CD4-positive, alpha-beta T cell treated with Interleukin-4 for 1 hour (primary cell): ENCODE results near the gene CCDC186.

Experiments used
- DNase-seq, 2 donors: peaks; one replicate each; pipeline ENCODE4 v3.0.0-alpha.2; 2020 to 2022

CCDC186 gene

DNA sequence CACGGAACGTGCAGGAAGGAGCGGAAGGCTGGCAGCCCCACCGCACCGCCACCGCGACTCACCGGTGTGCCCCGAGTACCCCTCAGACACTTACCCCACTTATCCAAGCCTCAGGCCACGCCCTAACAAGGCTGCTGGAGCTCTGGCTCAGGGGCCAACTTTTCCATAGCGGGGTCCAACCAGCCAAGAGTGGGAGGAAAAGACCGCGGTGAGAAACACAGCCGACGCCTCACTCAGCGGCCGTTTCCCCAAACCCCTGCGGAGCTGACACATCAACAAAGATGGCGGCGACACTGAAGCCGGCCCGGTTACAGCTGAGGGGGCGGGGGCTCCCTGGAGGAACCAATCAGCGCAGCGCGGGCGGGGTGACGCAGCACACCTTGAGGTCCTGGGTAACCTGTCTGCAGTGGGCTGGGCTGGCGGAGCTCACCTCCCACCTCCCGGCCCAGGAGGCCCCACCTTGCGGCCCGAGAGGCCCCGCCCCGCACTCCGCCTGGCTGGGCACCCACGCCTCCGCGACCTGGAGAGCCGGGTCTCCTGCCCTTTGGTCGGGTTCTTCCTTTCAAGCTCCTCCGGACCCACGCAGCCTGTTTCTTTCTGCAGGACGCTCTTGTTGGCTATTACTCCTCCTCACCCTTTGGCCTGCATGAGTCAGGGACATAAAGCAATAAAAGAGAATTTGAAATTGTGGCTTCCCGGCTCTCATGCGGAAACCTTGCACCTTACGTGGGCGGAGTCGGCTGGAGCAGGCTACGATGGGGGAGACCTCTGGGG lies at the start of gene CCDC186:
Gene CCDC186, minus strand, starts transcription at position 283 of the 774 bp plus-strand sequence. CDS start 10,935 bp downstream, outside the sequence.
- peak; percentile 98 for DNase-seq

GRCh38 chr10:114223066-114223465 lies 49.1 kb upstream of the CCDC186 start:
- DNase-seq: no peak

GRCh38 chr10:114221235-114221634 lies 47.2 kb upstream of the CCDC186 start:
- no peak for DNase-seq

- no peak for DNase-seq
Measured at GRCh38 chr10:114220281-114220680, 46.3 kb upstream of the CCDC186 start.

DNA sequence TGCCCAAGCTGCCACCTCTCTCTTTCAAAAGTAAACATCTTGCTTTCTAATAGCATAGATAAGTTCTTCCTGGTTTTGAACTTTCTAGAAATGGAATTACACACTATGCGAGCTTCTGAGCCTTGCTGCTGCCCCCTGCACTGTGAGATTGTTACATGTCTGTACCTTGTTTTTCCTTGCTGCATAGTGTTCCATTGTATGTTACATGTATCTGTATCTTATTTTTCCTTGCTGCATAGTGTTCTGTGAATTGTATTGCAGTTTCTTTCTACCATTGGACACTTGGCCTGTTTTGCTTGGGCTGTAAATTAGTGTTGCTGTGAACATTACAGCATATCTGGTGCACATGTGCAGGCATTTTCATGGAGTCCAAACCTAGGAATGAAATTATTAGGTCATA lies 41.0 kb upstream of the CCDC186 start:
- DNase-seq: no peak

DNA sequence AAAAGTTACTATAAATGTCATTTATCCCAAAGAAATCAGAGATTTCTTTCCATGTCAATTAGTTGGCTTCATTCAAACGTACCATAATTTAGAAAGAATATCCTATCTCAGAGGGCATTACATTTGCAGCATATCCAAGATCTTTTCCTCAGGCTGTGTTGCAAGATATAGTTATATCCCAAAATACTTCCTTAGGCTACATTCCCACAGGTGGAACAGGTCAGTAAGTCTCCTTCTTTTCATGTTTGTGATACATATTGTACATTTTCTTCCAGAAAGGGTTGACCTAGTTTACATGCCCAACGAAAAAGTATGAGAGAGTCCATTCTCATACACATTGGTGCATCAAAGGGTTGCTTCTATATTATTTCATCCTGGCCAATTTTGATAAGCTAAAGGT lies 38.1 kb upstream of the CCDC186 start:
- DNase-seq: no peak

DNA sequence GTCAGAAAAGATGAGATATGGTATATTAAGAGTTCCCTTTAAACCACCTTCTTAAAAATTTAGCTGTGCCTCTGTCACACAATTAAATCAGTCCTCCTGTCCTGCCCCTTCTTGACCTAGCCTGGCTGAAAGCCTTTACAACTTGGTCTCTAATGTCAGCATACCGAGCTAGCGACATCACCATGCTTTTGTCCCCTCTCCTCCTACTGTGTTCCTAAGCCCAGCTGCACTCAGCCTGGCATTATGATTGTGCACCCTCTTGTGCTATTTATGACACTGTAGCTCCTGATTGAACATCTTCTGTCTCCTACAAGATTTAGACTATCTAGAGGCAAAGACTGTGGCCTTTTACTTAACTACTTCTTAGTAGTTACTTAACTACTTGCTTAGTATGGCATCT lies 34.3 kb upstream of the CCDC186 start:
- DNase-seq: no peak

GRCh38 chr10:114207349-114207748 lies 33.3 kb upstream of the CCDC186 start:
- DNase-seq: no peak

- no peak for DNase-seq
Measured at GRCh38 chr10:114206902-114207301, 32.9 kb upstream of the CCDC186 start.

GRCh38 chr10:114202812-114203211 lies 28.8 kb upstream of the CCDC186 start:
- DNase-seq: no peak

DNA sequence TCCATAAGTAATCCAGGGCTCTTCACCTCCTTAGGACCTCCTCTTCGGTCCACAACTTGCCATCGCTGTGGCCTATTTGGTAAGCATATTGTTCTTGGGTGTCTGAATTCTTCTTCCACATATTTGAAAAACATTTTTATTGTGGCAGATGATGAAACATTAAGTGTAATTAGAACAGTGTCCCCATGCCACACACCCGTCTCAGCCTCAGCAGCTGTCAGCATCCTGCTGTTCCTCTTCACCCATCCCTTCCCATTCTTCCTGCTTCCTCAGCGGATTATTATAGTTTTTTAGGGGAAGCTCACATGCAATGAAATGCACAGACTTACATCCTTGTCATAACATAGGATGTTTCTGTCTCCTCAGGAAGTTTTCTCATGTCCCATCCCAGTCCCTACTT lies 25.2 kb upstream of the CCDC186 start:
- no peak for DNase-seq

DNA sequence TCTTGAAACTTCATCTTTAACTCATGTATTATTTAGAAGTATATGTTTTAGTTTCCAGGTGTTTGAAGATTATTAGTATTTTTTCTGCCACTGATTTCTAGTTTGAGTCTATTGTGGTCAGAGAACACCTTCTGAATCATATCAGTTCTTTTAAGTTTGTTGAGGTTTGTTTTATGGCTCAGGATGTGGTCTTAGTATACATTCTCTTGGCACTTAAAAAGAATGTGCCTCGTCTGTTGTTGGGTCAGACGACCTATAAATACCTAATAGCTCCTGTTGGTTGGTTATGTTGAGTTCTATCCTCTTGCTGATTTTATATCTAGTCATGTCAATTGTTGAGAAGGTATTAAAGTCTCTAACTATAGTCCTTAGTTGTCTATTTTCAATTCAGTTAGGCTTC lies 21.1 kb upstream of the CCDC186 start:
- DNase-seq: no peak

GRCh38 chr10:114189700-114190099 lies 15.7 kb upstream of the CCDC186 start:
- no peak for DNase-seq

DNA sequence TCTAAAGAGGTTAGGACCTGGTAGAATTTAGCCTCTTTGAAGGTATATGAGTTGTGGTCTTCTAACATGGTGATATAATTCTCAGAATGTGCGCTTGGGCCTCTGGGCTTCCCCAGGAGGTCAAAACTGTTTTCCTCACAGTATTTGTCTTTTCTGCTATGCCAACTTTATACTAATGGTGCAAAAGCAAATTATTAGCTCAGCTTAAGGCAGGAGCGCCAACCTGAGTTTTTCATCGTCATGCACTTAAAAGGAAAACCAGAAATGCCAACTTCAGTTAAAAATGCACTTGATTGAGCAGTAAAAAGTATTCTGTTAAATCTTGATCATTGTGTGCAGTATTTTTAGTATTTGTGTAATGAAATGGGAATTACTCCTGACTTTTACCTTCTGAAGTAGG lies 14.9 kb upstream of the CCDC186 start:
- no peak for DNase-seq

DNA sequence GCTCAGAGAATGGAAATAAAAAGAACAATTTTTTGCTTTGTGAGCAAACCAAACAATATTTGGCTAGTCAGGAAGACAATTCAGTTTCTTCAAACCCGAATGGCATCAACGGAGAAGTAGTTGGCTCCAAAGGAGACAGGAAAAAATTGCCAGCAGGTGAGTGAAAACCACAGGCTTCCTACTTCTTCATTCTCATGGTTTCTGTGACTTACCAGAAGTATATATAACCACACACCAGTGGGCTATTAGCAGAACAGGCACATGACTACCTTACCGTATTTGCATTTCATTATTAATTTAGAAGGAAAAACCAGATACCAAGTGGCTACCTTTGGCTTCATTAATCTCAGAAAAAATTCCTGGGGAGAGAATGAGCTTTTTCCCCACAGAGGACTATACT lies 14.0 kb upstream of the CCDC186 start:
- no peak for DNase-seq

DNA sequence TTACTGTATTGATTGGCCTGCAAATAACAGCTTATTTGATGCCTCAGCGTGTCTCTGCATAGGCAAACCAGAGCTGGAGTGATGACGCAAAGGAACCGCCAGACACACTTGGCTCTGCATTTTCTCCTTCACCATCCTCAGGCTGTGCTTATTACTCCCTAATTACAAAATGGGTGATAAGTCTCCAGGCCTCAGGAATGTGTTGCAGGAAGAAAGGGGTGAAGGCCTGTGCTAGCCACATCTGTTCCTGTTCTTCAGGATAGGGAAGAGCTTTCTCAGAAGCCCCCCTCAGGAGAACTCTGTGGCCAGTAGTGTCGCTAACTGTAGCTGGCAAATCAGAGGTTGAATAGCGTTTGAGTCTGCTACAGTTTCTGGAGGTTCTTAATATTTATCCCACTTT lies 10.3 kb upstream of the CCDC186 start:
- no peak for DNase-seq

DNA sequence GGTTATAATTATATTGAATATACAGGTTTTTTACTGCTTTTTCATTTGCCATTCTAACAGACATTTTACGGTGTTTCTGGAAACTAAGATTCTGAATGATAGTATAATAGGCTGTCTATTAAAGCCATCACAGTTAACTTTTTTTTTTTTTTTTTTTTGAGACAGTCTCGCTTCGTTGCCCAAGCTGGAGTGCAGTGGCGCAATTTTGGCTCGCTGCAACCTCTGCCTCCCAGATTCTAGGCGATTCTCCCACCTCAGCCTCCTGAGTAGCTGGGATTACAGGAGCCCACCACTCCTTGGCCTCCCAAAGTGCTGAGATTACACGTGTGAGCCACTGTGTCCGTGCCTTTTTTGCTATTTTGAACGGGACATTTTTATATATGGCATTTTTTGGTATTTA lies 9.6 kb upstream of the CCDC186 start:
- no peak for DNase-seq

- no peak for DNase-seq
Measured at GRCh38 chr10:114181971-114182370, 8.0 kb upstream of the CCDC186 start.

- DNase-seq: no peak
Measured at GRCh38 chr10:114180937-114181336, 6.9 kb upstream of the CCDC186 start.

DNA sequence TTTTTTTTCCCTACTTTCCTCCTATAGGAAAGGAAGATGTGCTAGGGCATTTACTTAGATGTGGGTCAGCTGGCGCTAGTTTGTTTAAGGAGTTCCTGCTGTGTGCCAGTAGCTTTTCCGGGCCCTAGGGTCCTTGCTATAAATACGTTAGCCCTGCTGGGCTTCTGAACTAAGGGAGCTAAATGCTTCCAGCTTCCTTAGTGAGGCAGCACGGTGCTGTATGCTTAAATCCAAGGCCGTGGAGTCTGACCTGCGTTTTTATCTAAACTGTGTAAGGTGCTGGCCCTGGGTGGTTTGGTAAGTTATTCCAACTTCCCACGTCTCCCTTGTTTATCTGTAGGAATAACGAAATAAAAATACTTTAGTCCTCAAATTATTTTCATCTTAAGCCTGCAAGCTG lies 5.7 kb upstream of the CCDC186 start:
- DNase-seq: no peak

- no peak for DNase-seq
Measured at GRCh38 chr10:114179148-114179547, 5.1 kb upstream of the CCDC186 start, which contains the start of gene TDRD1. TSS of gene TDRD1 (plus strand) at chr10:114179353. CDS start at chr10:114187832, 8,479 bp downstream.

DNA sequence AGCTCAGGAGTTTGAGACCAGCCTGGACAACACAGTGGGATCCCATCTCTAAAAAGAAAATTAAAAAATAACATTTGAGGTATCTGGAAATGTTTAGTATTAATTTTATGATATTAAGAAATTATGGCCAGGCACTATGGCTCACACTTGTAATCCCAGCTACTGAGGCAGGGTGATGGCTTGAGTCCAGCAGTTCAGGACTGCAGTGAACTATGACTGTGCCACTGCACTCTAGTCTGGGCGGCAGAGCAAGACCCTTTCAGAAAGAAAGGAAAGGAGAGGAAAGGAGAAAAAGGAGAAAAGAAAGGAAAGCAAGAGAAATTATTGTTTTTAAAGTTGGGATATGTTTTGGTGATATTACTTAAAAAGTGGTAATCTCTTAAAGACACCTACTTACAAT lies 2.5 kb upstream of the CCDC186 start:
- DNase-seq: no peak

DNA sequence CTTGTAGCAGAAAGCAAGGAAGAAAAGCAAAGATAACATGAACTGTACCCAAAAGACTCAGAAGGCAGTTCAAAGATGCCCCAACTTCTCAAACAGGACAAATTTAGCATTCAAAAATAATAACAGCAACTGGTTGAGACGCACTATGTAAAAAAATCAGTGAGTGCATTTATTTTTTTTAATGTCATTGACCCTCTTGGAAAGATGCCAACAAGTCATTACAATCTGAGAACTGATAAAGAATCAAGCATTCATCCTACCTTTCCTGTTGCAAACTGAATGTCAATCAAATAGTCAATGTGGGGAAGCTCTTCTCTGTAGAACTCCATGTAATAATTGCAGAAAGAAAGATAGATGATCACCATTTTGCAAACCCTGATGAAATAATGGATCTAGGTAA lies 1.7 kb upstream of the CCDC186 start:
- no peak for DNase-seq

DNA sequence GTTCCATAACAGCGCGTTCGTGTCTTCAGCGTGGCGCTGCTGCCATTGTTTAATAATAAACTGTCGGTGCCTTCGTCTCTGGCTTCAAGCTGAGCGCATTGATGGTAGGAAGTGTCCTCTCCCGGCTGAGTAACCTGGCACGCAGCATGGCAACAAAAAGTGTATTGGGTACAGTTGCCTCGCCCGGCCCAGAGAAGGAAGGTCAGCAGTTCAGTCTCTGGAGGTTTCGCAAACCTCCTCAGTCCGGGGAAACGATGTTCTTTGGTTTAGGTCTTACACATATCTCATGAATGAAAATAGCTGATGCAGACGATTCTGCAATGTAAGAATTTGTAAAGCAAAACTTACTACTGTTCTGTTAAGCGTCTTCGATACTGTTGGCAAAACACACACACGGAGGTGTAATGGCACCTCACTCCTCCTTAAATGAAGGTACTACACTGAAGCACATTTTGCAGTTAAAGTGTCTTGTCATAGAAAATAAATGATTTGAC lies 739 bp upstream of the CCDC186 start:
- DNase-seq: peak in 1 of 2 donors; percentile 72

GRCh38 chr10:114173603-114173920 lies 441 bp downstream of the CCDC186 start:
- DNase-seq: no peak
